COLO668 (cell line): Measurements from ENCODE around the gene H6PD.
A peak's percentile ranks its signal among the peaks of the same experiment; 100 is the strongest.

ENCODE experiments used
- DNase-seq: peaks from one replicate; lab custom pipeline; 2025; ENCODE audit not compliant: unreplicated experiment; lab: John Stamatoyannopoulos, UW

Gene H6PD

DNA sequence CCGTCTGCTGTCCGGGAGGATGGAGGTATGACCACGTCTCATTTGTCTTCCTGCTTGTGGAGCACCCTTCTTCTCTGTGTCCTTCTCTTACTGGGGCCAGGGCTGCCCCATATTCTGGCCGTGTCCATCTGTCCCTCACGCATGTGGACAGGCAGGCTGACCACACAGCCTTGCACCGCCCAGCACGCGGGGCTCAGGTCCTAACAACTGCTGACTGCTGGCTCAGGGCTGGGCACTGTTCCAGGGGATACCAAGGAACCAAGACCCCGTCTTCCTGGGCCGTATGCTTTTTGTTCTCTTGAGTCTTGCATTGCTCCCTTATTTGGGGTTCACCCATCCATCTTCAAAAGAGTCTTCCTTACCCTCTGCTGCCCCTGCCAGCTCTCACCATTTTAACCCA lies 40.6 kb downstream of the H6PD start:
- DNase-seq = no peak

DNA sequence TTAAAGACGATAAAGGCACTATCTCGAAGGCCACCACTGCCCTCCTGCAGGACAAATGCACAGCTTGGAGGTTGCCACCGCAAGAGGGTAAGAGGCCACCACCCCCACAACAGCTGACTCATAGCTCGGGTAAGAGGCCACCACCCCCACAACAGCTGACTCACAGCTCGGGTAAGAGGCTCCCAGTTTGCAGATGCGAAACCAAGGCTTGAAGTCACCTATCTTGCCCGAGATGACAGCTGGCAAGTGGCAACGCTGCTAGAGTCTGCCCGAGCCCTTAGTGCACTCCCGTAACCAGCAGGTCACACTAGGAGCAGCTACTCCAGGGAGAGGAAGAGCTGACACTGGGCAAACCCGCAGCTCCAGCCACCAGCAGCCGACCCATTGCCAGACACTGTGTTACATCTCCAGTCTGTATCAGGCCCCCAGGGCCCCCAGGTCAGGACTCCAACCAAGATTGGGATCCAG lies 41.0 kb downstream of the H6PD start:
- DNase-seq = peak; percentile 48

DNA sequence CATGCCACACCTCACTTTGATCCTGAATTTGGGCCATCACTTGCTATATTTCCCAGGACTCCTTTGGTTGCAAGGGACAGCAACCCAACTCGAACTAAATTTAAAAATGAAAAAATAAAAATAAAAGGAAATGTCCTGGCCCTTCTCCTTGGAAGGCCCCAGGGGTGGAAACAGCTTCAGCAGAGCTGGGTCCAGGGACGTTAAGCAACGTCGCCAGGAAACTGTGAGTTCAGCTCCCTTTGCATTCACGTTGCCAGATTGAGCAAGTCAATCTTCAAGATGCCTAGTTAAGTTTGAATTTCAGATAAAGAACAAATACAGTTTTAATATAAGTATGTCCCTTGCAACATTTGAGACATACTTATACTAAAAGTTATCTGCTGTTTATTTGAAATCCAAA lies 43.5 kb downstream of the H6PD start:
- DNase-seq = no peak

DNA sequence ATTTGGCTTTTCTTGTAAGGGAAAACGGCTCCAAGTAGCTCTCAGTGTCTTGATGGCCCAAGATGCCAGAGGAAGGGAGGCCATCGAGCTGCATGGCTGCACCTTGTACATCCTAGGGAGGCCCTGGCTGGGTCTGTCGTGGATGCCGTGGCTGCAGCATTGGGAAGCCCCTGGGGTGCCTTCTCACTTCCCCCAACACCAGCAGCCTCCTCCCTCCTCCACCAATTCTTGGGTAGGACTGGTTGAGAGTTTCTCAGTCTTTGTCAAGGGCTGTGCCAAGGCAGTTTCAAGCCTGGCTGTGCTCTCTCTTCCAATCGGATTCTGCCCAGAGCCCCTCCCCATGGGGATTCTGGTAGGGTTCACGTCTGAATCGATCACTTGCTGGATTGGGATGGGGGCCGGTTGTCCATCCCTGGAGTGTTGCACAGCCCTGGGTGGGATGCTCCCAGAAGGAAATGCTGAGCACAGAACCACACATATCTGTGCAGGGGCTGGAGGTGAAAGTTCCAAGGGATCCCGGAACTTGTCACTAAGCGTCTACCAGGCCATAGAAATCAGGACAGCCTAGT lies 44.1 kb downstream of the H6PD start:
- no peak for DNase-seq

DNA sequence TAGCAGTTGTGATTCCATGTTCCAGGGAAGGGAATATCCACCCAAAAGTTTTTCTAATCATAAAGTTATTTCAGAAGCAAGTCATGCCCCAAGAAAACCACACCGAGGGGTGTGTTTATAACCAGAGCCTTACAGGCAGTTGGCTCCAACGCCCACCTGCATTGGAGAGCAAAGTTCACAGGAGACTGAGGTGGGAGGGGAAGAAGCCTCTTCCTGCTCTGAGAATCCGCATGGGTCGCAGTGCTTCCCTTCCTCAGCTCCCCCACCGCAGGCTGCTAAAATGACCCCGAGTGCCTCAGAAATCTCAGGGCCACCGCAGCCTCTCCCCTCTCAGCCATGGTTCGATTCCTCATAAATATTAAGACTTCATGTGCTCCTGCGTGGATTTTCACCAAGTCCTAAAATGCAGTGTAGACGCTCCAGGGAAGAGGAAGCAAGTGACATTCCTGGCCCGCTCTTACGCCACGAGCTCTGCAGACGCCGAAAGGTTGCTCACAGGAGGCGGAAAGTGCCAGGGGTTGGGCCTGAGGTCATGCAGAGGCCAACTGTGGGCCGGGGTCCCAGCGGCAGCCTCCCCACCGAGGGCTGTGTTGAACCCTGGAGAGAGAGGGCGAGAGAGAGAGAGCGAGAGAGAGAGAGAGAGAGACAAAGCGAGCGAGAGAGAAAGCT lies 44.7 kb downstream of the H6PD start:
- DNase-seq = no peak

DNA sequence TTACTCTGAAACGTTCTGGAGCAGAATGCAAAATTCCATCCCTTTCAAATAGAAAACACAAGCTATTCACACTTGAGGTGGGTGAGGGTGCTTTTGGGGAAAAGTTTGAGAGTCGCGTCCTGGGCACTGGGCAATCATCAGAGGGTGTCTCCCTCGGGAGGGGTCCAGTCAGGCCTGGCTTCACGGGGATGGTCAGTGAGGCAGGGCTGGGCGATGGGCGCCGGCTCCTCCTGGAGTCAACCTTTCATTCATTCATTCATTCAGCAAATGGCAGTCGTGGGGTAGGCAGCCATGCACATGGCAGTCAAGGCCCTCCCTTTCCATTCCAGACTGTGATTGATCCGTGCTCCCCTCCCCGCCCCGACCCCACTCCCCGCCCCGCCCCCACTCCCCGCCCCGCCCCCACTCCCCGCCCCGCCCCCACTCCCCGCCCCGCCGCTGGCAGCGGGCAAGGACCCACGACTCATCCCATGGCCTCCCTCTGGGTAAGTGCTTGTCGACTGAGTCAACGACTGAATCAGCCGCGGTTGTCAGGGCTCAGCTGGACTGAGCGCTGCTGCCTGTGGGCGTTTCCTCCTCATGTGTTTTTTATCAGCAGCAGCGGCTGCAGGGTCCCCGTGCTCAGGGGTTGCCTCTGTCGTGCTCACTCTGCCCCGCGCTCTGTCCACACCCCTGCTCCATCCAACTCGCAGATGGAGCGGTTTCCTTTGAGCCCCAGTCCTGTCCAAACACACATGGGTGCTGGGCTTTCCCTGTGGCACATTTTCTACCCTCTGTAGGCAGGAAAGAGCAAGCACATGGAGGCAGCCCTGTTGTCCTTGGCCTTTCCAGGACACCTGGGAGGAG lies 45.7 kb downstream of the H6PD start:
- DNase-seq = no peak

DNA sequence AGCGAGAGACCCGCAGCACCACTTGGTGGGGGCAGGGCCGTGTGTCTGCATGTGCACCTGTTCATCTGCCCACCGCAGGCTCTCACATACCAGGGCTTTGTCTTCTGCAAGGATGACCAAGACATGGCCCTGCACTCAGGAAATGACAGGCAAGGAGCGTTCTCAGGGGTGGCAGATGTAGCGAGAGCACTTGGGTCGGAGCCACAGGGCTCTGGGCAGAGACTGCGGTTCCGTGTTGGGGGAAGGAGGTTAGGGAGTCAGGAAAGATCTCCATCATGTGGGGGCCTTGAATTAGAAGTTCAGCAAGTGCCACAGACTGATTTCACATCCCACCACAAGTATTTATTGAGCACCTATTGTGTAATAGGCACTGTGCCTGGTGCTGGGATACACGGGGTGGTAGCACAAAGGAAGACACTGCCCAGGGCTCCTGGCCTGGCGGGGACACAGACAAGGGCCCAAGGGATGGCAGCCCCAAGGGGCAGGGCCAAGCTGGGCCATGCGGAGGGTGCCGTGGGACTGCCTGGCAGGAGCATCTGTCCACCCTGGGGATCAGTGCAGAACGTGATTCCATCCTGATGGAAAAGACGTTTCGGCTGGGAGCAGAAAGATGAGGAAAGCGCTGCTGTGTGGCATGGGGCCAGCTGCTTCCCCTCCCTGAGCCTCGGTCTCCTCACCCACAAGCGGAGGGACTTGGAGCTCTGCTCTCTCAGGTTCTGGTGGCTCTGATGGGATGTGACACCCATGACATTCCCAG lies 46.7 kb downstream of the H6PD start:
- no peak for DNase-seq

DNA sequence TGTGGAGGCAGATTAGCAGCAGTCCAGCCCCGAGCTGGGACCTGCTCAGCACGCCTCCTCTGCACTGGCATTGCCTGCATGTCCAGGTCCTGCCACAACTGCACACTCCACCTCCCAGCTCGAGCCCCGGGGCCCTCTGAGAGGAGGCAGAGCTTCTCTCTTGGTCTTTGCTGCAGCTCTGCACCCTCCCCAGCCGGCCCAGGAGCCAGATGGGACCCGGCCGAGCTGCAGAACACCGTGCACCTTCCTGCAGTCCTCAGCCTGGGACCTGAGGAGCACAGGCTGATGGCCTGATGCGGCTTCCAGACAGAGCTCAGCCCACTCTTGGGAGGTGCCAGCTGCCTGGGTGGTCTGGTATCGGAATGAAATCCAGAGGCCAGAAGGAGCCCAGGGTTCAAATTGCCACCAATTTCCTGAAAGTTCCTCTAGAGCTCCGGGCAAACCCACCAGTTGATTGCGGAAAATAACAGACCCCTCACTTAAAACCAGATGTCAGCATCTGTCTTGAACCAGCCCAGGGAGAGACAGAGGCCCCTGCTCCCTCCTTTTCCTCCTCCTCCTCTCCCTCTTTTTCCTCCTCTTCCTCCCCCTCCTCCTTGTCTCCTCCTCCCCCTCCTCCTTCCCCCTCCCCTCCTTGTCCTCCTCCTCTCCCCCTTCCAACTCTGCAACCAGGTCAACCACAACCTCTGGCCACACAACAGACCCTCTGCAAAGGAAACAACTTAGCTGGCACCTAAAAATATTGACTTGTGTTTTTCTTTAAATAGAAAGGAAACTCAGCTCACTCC lies 47.5 kb downstream of the H6PD start:
- DNase-seq = no peak

DNA sequence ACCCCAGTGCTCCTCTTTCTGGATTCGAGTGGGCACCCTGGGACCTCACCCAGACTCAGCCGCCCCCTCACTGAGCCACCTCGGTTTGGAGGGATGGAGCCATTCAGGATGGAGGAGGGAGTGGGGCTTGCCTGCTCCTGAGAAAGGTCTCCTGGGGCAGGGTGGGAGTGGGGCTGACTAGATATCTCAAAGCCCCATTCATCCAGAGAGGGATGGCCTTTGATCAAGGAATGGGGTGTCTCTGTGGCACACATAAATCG lies 48.1 kb downstream of the H6PD start:
- no peak for DNase-seq

DNA sequence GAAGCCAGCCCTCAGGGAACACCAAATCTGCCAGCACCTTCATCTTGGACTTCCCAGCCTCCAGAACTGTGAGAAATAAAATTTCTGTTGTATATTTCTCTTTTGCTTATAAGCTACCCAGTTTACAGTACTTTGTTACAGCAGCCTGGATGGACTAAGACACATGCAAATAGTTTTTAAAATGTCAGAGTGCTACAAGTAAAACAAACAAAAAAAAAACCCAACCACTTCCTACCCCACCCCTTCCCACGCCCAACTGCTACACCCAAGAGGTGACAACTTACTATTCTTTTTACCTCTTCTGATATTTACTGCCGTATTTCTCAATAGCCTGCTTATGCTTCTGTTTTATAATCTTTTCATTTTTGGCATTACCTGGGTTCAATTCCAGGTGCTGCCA lies 49.5 kb downstream of the H6PD start:
- no peak for DNase-seq

DNA sequence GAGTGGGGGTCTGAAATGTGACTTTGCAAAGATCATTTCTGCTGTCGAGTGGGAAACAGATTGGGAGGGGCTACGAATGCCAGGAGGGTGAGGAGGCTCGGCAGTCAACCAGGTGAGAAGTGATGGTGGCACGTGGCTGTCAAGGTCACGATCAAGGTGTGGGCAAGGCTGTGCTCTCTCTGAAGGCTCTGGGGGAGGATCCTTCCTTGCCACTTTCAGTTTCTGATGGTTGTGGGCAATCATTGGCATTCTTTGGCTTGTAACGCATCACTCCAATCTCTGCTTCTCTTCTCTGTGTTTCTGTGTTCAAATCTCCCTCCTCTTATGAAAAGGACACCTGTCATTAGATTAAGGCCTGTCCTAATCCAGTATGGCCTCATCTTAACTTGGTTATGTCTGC lies 52.0 kb downstream of the H6PD start:
- DNase-seq = no peak

DNA sequence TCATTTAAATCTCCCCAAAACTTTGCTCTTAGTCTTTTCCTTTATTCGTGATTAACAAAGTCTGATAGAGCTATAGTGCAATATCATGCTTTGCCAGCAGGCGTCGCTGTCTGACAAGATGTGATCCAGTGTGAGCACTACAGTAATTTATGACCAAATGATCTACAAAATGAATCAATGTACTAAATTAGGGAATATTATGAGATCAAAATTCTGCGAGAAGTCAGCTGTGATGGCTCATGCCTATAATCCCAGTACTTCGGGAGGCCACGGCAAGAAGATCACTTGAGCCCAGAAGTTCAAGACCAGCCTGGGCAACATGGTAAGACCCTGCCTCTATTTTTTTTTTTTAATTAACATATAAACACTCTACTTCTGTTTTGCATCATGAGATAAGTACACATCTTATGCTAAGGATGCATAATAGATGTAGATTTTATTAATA lies 54.5 kb downstream of the H6PD start:
- DNase-seq = peak; percentile 87

DNA sequence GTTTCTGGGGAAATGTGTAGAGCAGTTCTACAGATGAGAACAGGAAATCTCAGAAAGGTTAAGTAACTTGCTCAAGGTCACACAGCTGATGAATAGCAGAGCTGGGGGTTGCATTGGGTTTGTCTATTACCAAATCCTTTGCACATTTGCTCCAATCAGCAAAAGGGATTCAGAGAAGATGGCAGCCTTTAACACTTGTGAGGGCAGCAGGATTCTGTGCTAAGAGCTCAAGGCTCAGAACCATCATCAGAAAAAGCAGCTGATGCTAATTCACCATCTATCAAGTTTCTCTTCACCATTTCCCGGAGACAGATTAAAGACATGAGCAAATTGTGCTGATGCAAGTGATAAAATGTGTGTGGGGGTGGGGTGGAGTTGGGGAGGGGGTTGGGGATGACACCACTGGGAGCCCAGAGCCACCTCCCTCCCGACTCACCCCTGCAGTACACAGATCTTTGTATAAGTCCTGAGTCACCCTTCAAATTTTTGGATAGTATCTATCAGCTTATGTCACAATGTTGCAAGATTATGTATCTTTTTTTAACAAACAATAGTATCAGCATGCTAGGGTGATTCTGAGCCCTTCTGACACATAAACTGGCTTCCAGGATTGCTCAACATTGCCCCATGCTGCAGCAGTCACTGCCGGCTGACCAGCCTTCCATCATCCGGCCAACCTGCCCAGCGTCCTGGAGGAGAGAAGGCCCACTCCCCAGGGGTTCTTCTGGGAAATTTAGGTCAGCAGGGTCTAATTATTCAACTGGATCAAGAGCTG lies 55.3 kb downstream of the H6PD start:
- no peak for DNase-seq

DNA sequence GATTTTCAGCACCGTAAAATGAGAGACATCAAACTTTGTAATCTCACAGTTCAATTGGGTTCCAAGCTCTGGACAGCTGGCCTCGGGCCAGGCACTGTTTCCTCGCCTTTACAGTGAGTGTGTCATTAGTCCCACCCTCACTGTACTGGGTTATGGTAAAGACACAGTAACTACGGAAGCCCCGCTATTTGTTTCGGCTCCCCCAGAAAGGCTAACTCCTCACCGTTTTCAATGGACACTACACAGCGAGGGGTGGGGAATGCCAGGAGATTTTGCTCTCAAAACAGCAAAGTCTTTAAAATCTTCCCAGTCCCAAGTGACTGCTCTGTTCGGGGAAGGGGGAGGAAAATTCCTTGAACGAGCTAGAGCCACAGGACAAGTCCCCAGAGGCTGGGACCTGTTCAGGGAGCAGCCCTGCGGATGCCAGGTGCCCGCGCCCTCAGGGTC lies 57.4 kb downstream of the H6PD start:
- peak; percentile 31 for DNase-seq

DNA sequence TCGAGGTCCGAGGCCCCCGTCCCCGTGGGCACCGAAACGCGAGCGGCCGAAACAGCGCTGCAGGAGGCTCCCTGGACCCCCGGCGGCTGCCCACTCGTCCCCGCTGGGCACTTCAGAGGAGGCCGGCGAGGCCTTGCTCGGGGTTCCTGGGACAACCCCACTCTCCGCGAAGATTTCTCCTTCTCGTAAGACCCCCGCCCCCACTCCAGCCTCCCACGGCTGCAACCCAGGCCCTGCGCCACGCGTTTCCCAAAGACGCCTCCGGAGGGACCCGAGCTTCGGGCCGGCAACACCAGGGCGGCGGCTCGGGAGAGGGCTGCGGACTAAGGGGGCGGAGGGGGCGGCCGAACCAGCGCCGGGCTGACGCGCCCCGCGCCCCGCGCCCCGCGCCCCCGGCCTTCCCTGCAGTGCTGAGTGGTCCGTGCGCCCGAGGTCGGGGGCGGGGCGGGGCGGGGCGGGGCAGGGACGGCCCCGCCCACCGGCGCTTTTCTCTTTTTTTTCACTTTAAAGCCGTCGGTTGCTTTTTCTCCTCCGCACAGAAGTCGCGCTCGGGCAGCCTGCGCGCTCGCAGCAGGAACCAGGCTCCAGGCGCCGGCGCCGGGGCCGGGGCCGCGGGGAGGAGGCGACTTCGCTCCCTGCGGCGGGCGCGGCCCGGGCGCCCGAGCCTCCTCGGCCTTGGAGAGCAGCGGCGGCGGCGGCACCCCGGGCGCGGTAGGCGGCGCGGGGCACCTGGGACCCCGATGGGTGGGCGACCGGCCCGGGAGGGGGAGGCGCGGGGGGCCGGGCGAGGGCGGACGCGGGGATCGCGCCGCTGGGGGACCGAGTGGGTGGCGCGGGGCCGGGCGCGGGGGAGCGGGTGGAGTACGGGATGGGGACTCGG lies 58.0 kb downstream of the H6PD start, which contains the start of gene SPSB1:
Gene SPSB1, plus strand, starts transcription at position 534 of the 880 bp plus-strand sequence. CDS start 62,998 bp downstream, outside the sequence.
- DNase-seq = peak; percentile 78

DNA sequence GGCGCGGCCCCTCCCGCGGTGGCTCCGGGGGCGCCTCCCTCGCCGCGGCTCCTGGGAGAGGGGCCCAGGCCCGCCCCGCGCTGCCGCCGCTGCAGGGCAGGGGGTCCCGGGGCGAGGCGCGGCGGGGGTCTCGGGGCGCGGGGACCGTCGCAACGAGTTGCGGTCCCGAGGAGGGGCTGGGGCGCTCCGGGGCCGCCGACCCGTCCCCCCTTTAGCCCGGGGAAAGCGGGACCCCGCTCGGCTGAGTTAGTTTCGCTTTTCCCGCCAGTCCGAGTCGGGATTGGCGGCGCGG lies 58.6 kb downstream of the H6PD start:
- DNase-seq = no peak

DNA sequence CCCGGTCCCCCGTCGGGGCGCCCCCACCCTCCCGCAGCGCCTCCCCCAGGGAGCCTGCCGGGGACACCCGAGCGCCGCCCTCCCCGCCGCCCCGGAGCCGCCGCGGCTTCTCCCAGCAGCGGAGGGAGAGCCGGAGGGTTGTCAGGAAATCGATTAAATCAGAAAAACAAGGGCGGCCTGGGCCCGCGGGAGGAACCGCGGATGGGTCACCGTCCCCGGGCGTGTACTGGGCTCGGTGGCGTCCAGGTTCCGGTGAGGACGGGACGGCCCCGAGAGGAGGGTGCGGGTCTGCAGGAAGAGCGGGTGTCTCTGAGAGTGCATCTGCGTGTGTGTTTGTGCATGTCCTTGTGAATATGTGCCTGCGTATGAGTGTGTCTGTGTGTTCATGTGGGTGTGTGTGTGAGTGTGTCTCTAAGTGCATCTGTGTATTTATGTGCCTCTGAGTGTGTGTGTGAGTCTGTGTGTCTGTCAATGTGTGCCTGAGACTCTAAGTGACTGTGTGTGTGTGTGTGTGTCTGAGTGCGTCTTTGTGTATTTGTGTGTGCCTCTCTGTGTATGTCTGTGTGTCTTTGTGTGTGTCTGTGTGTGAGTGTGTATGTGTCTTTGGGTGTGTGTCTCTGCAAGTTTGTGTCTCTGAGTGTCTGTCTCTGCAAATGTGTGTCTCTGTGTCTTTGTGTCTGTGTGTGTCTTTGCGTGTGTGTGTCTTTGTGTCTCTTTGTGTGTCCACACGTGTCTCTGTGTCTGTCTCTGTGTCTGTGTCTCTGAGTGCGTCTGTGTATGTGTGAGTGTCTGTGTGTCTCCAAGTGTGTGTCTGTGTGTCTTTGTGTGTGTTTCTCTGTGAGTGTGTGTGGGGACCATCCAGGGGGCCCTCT lies 59.2 kb downstream of the H6PD start:
- peak; percentile 57 for DNase-seq

DNA sequence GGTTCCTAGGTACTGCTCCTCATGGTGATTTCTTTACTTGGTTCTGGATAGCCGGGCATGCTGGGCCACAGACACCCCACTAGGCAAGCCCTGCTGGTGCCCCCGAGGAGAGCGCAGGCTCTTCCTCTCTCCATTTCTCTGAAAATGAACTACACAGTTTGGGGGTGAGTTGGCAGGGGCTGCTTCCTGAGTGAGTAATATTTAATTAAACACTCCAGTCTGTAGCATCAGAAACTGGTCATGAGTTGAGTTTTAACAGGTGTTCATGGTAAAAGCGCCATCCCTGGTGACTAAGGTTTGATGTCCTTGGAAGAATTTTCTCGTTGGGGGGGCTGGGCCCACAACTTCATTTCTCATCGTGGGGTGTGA lies 59.8 kb downstream of the H6PD start:
- no peak for DNase-seq
